PC-9 (cell line): ENCODE results near the gene KPNA5.

Experiments used
- CTCF ChIP-seq: fragments of 200-600 bp; sonication (generic); conservative IDR thresholded peaks from 2 replicates; pipeline ENCODE4 v1.6.1; 2017; ENCODE audit warnings: mixed run types, antibody characterized with exemption, mild to moderate bottlenecking, moderate library complexity
- EZH2 ChIP-seq: fragments of 200-600 bp; sonication (generic); IDR thresholded peaks from 2 replicates; pipeline ENCODE4 v1.8.0; 2017; ENCODE audit warnings: antibody characterized with exemption, low read depth

GRCh38 chr6:116695401-116695800 lies 14.4 kb downstream of the KPNA5 start:
- TF ChIP-seq CTCF (no peak), EZH2 (no peak)
